OCI-LY7 (cell line): Measurements from ENCODE around the gene MIA2. TPM values are rescaled to one million over a fixed set of nuclear protein-coding genes. Genes with fewer than 3 reads are reported as not detected.
A peak's percentile ranks its signal among the peaks of the same experiment; 100 is the strongest.

Source experiments
- Bru-seq: library from RNA; stranded (reverse); fragments of 400-500 nt; gene quantifications from one replicate; lab custom pipeline; 2021; lab: Mats Ljungman, UMichigan
- BruChase-seq, 2 experiments: library from RNA; stranded (reverse); fragments of 400-500 nt; gene quantifications; one replicate each; lab custom pipeline; 2021; lab: Mats Ljungman, UMichigan
- BruUV-seq: library from RNA; stranded (reverse); fragments of 400-500 nt; replicated peaks from 2 replicates; lab custom pipeline; 2021; lab: Mats Ljungman, UMichigan
- CTCF ChIA-PET: fragments of 300-600 bp; sonication (Branson Sonifier 250); formaldehyde crosslinking; loops from one replicate; lab custom pipeline; 2022; ENCODE audit warnings: antibody characterized with exemption; ENCODE audit not compliant: unreplicated experiment; lab: Charles Lee
- POLR2A ChIA-PET: fragments of 300-600 bp; sonication (Branson Sonifier 250); formaldehyde crosslinking; loops from one replicate; lab custom pipeline; 2022; ENCODE audit warnings: antibody characterized with exemption; lab: Charles Lee
- DNase-seq: peaks from one replicate; pipeline ENCODE4 v3.0.0-alpha.2; 2015; ENCODE audit warnings: low spot score
- H2AFZ ChIP-seq: fragments of 200-600 bp; sonication (generic), shearing (Covaris generic); 2 replicates; pipeline ENCODE4 v1.6.1; 2014; ENCODE audit warnings: mild to moderate bottlenecking, antibody characterized with exemption, low read length, moderate library complexity
- H3K27ac ChIP-seq: fragments of 200-600 bp; sonication (generic); 2 replicates; pipeline ENCODE4 v1.5.1; 2014; ENCODE audit warnings: mixed run types, low read depth, mild to moderate bottlenecking, moderate library complexity, low read length, inconsistent platforms; ENCODE audit not compliant: poor library complexity, severe bottlenecking
- H3K36me3 ChIP-seq: fragments of 200-600 bp; sonication (generic); 2 replicates; pipeline ENCODE4 v1.6.1; 2014; ENCODE audit warnings: mild to moderate bottlenecking, antibody characterized with exemption, low read length, moderate library complexity, mixed read lengths; ENCODE audit not compliant: insufficient read depth
- H3K4me1 ChIP-seq: fragments of 200-600 bp; sonication (generic); 2 replicates; pipeline ENCODE4 v1.5.1; 2014; ENCODE audit warnings: mild to moderate bottlenecking, low read length; ENCODE audit not compliant: insufficient read depth, poor library complexity, severe bottlenecking
- H3K4me2 ChIP-seq: fragments of 200-600 bp; sonication (generic); 2 replicates; pipeline ENCODE4 v1.6.1; 2014; ENCODE audit warnings: mild to moderate bottlenecking, low read length
- H3K4me3 ChIP-seq: fragments of 200-600 bp; sonication (generic); 2 replicates; pipeline ENCODE4 v1.5.1; 2014; ENCODE audit warnings: mild to moderate bottlenecking, low read depth, low read length; ENCODE audit not compliant: poor library complexity, severe bottlenecking
- H3K79me2 ChIP-seq: fragments of 200-600 bp; sonication (generic); 2 replicates; pipeline ENCODE4 v1.6.1; 2016; ENCODE audit warnings: low read depth, mild to moderate bottlenecking, low read length, moderate library complexity, mixed read lengths; ENCODE audit not compliant: insufficient read depth
- H3K9me2 ChIP-seq: fragments of 200-600 bp; sonication (generic); 2 replicates; pipeline ENCODE4 v1.6.1; 2016; ENCODE audit warnings: mild to moderate bottlenecking, low read length, mixed read lengths; ENCODE audit not compliant: insufficient read depth
- H3K9me3 ChIP-seq: fragments of 200-600 bp; sonication (generic); 2 replicates; pipeline ENCODE4 v1.6.1; 2014; ENCODE audit warnings: mild to moderate bottlenecking, mixed run types, low read length, mixed read lengths
- H4K20me1 ChIP-seq: fragments of 200-600 bp; sonication (generic); 2 replicates; pipeline ENCODE4 v1.6.1; 2014; ENCODE audit warnings: mild to moderate bottlenecking, antibody characterized with exemption, low read length, moderate library complexity, mixed read lengths; ENCODE audit not compliant: insufficient read depth
- CTCF ChIP-seq: fragments of 200-600 bp; sonication (generic); conservative IDR thresholded peaks from 2 replicates; pipeline ENCODE4 v1.5.1; 2014; ENCODE audit warnings: mild to moderate bottlenecking, antibody characterized with exemption, low read length, moderate library complexity, mixed read lengths
- EZH2phosphoT487 ChIP-seq: fragments of 200-600 bp; sonication (generic); IDR thresholded peaks from 2 replicates; pipeline ENCODE4 v1.6.1; 2018; ENCODE audit warnings: low read depth, borderline replicate concordance, mild to moderate bottlenecking, mixed run types, antibody characterized with exemption, low read length, moderate library complexity, mixed read lengths
- intact Hi-C: fragments of 100-400 bp; cut with micrococcal nuclease; formaldehyde crosslinking; loops from one replicate; pipeline ENCODE4 v1.10.0; 2022; ENCODE audit not compliant: unreplicated experiment
- long read RNA-seq: library from polyadenylated mRNA; stranded (forward); transcript quantifications from one replicate; pipeline ENCODE4 v2.0.0, GENCODE V29; 2022
- total RNA-seq, 2 experiments: library from RNA; depleted of rRNA in 1 of 2; stranded (reverse); fragments of >200 nt in 1 of 2; shearing (Covaris generic) in 1 of 2; gene quantifications; 2 replicates each; pipeline ENCODE4 v1.2.3, GENCODE V29; 2014 to 2022

Gene MIA2
- total RNA-seq (2014; rRNA removed; shearing (Covaris generic)): 16.9 and 20.2 TPM in 2 replicates
- 28.3 and 34.4 TPM in 2 replicates for total RNA-seq (2022)
- Bru-seq, nascent RNA: percentile 77 among the genes with signal in this experiment
- percentile 70 among the genes with signal in this experiment for BruChase-seq, experiment 1, labeled RNA remaining after a 6-hour chase
- percentile 69 among the genes with signal in this experiment for BruChase-seq, experiment 2, labeled RNA remaining after a 2-hour chase
- long read RNA-seq, partial matches to known transcripts: 2 of 80 reads
- long read RNA-seq, other reads (novel, unspliced or antisense): 78 of 80 reads

- DNase-seq: no peak
- POLR2A ChIA-PET: interaction anchor here (0.6 kb wide), 1 partner anchor 1366 kb away, joined by 3 read pairs; no protein-coding TSS in a partner anchor
- H3K9me2 ChIP-seq: no peaks in the 10 kb centered on the region
- no peak for TF ChIP-seq EZH2phosphoT487
- no peak for TF ChIP-seq CTCF
- H3K4me2 ChIP-seq: no peak within 1 kb of the TSS
- H3K9me3 ChIP-seq: no peaks in the 10 kb centered on the region
- intact Hi-C loops: loop anchor here (5.0 kb wide), 2 partner anchors 133 to 198 kb away; partner anchors contain the start of gene FBXO33
- H3K36me3 ChIP-seq: no peaks in the 10 kb centered on the region
- no peaks in the 10 kb centered on the region for H4K20me1 ChIP-seq
- H3K79me2 ChIP-seq: no peaks in the 10 kb centered on the region
- BruUV-seq: no TSS peak
- no peak within 1 kb of the TSS for H3K27ac ChIP-seq
- no peaks in the 10 kb centered on the region for H3K4me1 ChIP-seq
- CTCF ChIA-PET: no interaction called here
- H2AFZ ChIP-seq: peak within 1 kb of the TSS; percentile 5; the same call in 1 of the 2 replicates
- H3K4me3 ChIP-seq: no peak within 1 kb of the TSS
Observed at GRCh38 chr14:39233680-39234326, at the start of gene MIA2. MIA2 (plus strand) TSS chr14:39233915; CDS start chr14:39234115, 200 bp downstream.

- Histone ChIP-seq H3K27ac (no peak overlapping the region), H3K36me3 (peaks cover 63% of the 10 kb centered on the region), H3K4me1 (no peaks in the 10 kb centered on the region), H4K20me1 (peaks cover 3% of the 10 kb centered on the region; the same call in 1 of the 2 replicates), H3K9me3 (no peaks in the 10 kb centered on the region), H3K4me3 (no peak overlapping the region), H3K4me2 (no peak overlapping the region), H2AFZ (no peak overlapping the region), H3K9me2 (no peaks in the 10 kb centered on the region), H3K79me2 (peaks cover 13% of the 10 kb centered on the region; the same call in 1 of the 2 replicates)
- CTCF ChIA-PET: no interaction called here
- BruUV-seq: no TSS peak
- intact Hi-C loops: no loop called here
- POLR2A ChIA-PET: interaction anchor here (0.6 to 1.5 kb wide), 5 partner anchors 8 to 1034 kb away, joined by 3 to 4 read pairs (median 3); no protein-coding TSS in a partner anchor
- TF ChIP-seq EZH2phosphoT487 (no peak), CTCF (no peak)
- DNase-seq: no peak
Observed at GRCh38 chr14:39184628-39185255, 49.0 kb upstream of the MIA2 start.
